SK-N-SH treated with all-trans-retinoic acid at 6 μM for 48 hours (cell line): ENCODE data around the gene NTSR2.
"Not testable (repeated sequence)": the region's sequence is repeated elsewhere in the genome, so short reads cannot be mapped to it uniquely, and the experiment has no call there.

Experiments used
- ATAC-seq: fragments of 200-7000 bp; cut with Tn5 transposase; 3 replicates; pipeline ENCODE4 v1.9.1; 2020; ENCODE audit warnings: mild to moderate bottlenecking, moderate library complexity
- ARNTL ChIP-seq: fragments of 450-650 bp; formaldehyde crosslinking; IDR thresholded peaks from 2 replicates; pipeline ENCODE4 v1.5.0; 2020; ENCODE audit warnings: low read depth, mild to moderate bottlenecking, moderate library complexity, borderline replicate concordance
- BACH2 ChIP-seq: fragments of 250-450 bp; sonication (Bioruptor Pico); IDR thresholded peaks from 2 replicates; pipeline ENCODE4 v1.9.0; 2021; ENCODE audit warnings: mild to moderate bottlenecking, borderline replicate concordance
- CSDC2 ChIP-seq: fragments of 250-450 bp; sonication (Bioruptor Pico); IDR thresholded peaks from 2 replicates; pipeline ENCODE4 v1.5.0; 2020; ENCODE audit warnings: mild to moderate bottlenecking, moderate library complexity
- ESRRG ChIP-seq: fragments of 250-450 bp; sonication (Bioruptor Pico); IDR thresholded peaks from 2 replicates; pipeline ENCODE4 v1.6.1; 2021; ENCODE audit warnings: mild to moderate bottlenecking
- GLIS3 ChIP-seq: fragments of 250-450 bp; sonication (Bioruptor Pico); IDR thresholded peaks from 2 replicates; pipeline ENCODE4 v1.5.0; 2020; ENCODE audit warnings: mild to moderate bottlenecking, moderate library complexity
- ISL1 ChIP-seq: fragments of 250-450 bp; sonication (Bioruptor Pico); IDR thresholded peaks from 2 replicates; pipeline ENCODE4 v2.1.2; 2022; ENCODE audit warnings: mild to moderate bottlenecking, moderate library complexity
- OSR1 ChIP-seq: fragments of 250-450 bp; sonication (Bioruptor Pico); IDR thresholded peaks from 2 replicates; pipeline ENCODE4 v1.8.0; 2022; ENCODE audit warnings: moderate library complexity, mild to moderate bottlenecking, inconsistent platforms
- PATZ1 ChIP-seq: fragments of 250-450 bp; sonication (Bioruptor Pico); IDR thresholded peaks from 2 replicates; pipeline ENCODE4 v1.8.0; 2020; ENCODE audit warnings: mild to moderate bottlenecking, moderate library complexity, borderline replicate concordance
- POU6F1 ChIP-seq: fragments of 250-450 bp; sonication (Bioruptor Pico); IDR thresholded peaks from 2 replicates; pipeline ENCODE4 v1.8.0; 2021; ENCODE audit warnings: low read depth, mild to moderate bottlenecking, moderate library complexity, borderline replicate concordance
- PPARA ChIP-seq: fragments of 250-450 bp; sonication (Bioruptor Pico); IDR thresholded peaks from 2 replicates; pipeline ENCODE4 v1.5.0; 2020; ENCODE audit warnings: mild to moderate bottlenecking, borderline replicate concordance
- RARB ChIP-seq: fragments of 250-450 bp; sonication (Bioruptor Pico); IDR thresholded peaks from 2 replicates; pipeline ENCODE4 v1.8.0; 2021; ENCODE audit warnings: mild to moderate bottlenecking, moderate library complexity
- SNAI2 ChIP-seq: fragments of 250-450 bp; sonication (Bioruptor Pico); IDR thresholded peaks from 2 replicates; pipeline ENCODE4 v1.5.0; 2020; ENCODE audit warnings: mild to moderate bottlenecking, moderate library complexity
- TCF4 ChIP-seq: fragments of 250-450 bp; sonication (Bioruptor Pico); IDR thresholded peaks from 2 replicates; pipeline ENCODE4 v1.8.0; 2021; ENCODE audit warnings: mild to moderate bottlenecking, moderate library complexity, borderline replicate concordance
- TOX ChIP-seq: fragments of 250-450 bp; sonication (Bioruptor Pico); IDR thresholded peaks from 2 replicates; pipeline ENCODE4 v1.8.0; 2021; ENCODE audit warnings: mild to moderate bottlenecking, moderate library complexity, borderline replicate concordance
- TSHZ2 ChIP-seq: fragments of 250-450 bp; sonication (Bioruptor Pico); IDR thresholded peaks from 2 replicates; pipeline ENCODE4 v1.5.0; 2020; ENCODE audit warnings: mild to moderate bottlenecking, moderate library complexity
- ZC3H10 ChIP-seq: fragments of 250-450 bp; sonication (Bioruptor Pico); IDR thresholded peaks from 2 replicates; pipeline ENCODE4 v1.5.1; 2021; ENCODE audit warnings: mild to moderate bottlenecking, moderate library complexity
- ZFP3 ChIP-seq: fragments of 250-450 bp; sonication (Bioruptor Pico); IDR thresholded peaks from 2 replicates; pipeline ENCODE4 v1.5.0; 2020; ENCODE audit warnings: mild to moderate bottlenecking, moderate library complexity
- ZFP30 ChIP-seq: fragments of 450-650 bp; formaldehyde crosslinking; IDR thresholded peaks from 2 replicates; pipeline ENCODE4 v1.5.0; 2022; ENCODE audit warnings: mild to moderate bottlenecking, moderate library complexity
- ZNF565 ChIP-seq: fragments of 450-650 bp; formaldehyde crosslinking; conservative IDR thresholded peaks from 2 replicates; pipeline ENCODE4 v1.5.0; 2020; ENCODE audit warnings: low read depth, mild to moderate bottlenecking, moderate library complexity
- ZNF70 ChIP-seq: fragments of 450-650 bp; formaldehyde crosslinking; IDR thresholded peaks from 2 replicates; pipeline ENCODE4 v1.5.0; 2020; ENCODE audit warnings: mild to moderate bottlenecking, moderate library complexity
- ZNF8 ChIP-seq: fragments of 450-650 bp; formaldehyde crosslinking; IDR thresholded peaks from 2 replicates; pipeline ENCODE4 v1.5.0; 2020; ENCODE audit warnings: mild to moderate bottlenecking, moderate library complexity

NTSR2 gene

GRCh38 chr2:11663427-11663826 lies 6.6 kb downstream of the NTSR2 start:
- TF ChIP-seq SNAI2 (CRISPR knock-in tag) (no peak), TOX (CRISPR knock-in tag) (no peak), ZC3H10 (CRISPR knock-in tag) (no peak), ISL1 (CRISPR knock-in tag) (no peak), ZNF565 (CRISPR knock-in tag) (no peak)
- ATAC-seq, result no peak

GRCh38 chr2:11662882-11663281 lies 7.1 kb downstream of the NTSR2 start:
- TF ChIP-seq ZNF70 (CRISPR knock-in tag), result no peak
- TF ChIP-seq GLIS3 (CRISPR knock-in tag), result no peak
- no peak for TF ChIP-seq POU6F1 (CRISPR knock-in tag)
- no peak for TF ChIP-seq ARNTL
- TF ChIP-seq OSR1, result no peak
- TF ChIP-seq CSDC2 (CRISPR knock-in tag), result no peak
- no peak for TF ChIP-seq PPARA
- TF ChIP-seq ZNF565 (CRISPR knock-in tag), result no peak
- TF ChIP-seq ISL1 (CRISPR knock-in tag), result no peak
- no peak for TF ChIP-seq TSHZ2 (CRISPR knock-in tag)
- TF ChIP-seq RARB (CRISPR knock-in tag), result no peak
- no peak for TF ChIP-seq BACH2
- TF ChIP-seq PATZ1 (CRISPR knock-in tag), result no peak
- no peak for TF ChIP-seq ZFP30 (CRISPR knock-in tag)
- TF ChIP-seq ZFP3 (CRISPR knock-in tag), result no peak
- TF ChIP-seq TOX (CRISPR knock-in tag), result no peak
- no peak for ATAC-seq

- no peak for ATAC-seq
- no peak for TF ChIP-seq ZFP3 (CRISPR knock-in tag)
- no peak for TF ChIP-seq BACH2
- TF ChIP-seq, all 23 proteins: peak for 0
Observed at GRCh38 chr2:11661891-11662435, 8.0 kb downstream of the NTSR2 start.

GRCh38 chr2:11660396-11660795 lies 9.6 kb downstream of the NTSR2 start:
- ATAC-seq, result not testable (repeated sequence)

- TF ChIP-seq ZNF70 (CRISPR knock-in tag) (no peak), ESRRG (CRISPR knock-in tag) (no peak), ZNF8 (no peak), PPARA (no peak), ISL1 (CRISPR knock-in tag) (no peak), ZFP30 (CRISPR knock-in tag) (no peak)
- no peak for ATAC-seq
Observed at GRCh38 chr2:11659851-11660250, 10.1 kb downstream of the NTSR2 start.

GRCh38 chr2:11659115-11659475 lies 10.9 kb downstream of the NTSR2 start:
- ATAC-seq, result no peak
- TF ChIP-seq PPARA (no peak), ZNF70 (CRISPR knock-in tag) (no peak), TCF4 (CRISPR knock-in tag) (no peak), TSHZ2 (CRISPR knock-in tag) (no peak), ZC3H10 (CRISPR knock-in tag) (no peak), TOX (CRISPR knock-in tag) (no peak), ARNTL (no peak), ISL1 (CRISPR knock-in tag) (no peak), PATZ1 (CRISPR knock-in tag) (no peak), ZFP3 (CRISPR knock-in tag) (no peak), ZNF8 (no peak), ESRRG (CRISPR knock-in tag) (no peak), ZFP30 (CRISPR knock-in tag) (no peak)
